ENCODE measurements around the gene ASB3.
A peak's percentile ranks its signal among the peaks of the same experiment; 100 is the strongest.

ASB3 gene

DNA sequence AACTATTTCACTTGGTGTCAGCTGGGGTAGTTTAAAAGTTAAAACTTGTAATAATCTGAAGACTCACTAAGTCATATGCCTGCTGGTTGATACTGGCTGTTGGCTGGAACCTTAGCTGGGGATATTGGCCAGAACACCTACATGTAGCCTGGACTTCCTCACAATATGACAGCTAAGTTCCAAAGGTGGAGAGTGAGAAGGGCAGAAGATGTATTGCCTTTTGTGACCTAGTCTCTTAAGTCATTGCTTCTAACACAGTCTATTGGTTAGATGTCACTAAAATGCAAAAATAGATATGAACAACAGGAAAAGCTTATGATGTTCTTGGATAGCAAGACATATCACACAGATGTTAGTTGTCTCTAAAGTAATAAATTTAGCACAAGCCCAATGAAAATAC lies 132.4 kb downstream of the ASB3 start:
- no peak for DNase-seq (ENCODE audit: low read depth)

DNA sequence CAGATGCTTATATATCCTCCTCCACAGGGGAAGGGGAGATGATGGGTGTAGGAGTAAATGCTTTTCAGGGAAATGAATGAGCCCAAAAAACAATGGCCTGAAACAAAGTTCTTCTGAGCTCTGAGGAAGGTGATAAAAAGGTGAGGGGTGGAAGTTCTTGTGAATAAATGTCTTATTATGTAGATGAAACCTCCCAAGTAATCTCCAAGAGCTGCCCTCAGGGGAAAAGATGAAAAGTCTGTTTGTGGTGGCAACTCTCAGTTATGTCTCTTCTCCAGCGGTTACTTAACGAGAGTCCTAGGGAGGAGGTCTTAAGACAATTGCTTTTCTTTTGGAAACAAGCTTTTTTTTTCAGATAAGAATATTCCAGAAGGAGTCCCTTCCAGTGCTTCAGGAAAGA lies 134.6 kb downstream of the ASB3 start:
- no peak for DNase-seq (ENCODE audit: low read depth)

DNA sequence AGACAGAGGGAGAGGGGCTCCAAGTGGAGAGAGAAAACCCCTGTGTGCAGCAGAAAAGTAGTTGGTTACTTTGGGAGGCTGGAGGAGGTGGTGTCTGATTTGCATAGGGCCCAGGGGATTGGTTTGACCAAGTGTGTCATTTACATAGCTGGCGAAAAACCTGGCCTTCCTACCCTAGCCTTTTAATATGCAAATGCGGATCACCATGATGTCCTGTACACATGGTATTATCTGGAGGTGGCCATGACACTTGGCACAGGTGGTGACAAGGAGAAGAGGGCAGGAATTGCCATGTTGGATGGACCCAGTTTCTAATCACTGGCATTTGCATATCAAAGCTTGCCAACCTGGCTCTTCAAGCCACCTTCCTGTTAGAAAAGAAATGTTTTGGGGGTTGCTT lies 140.0 kb downstream of the ASB3 start:
- no peak for DNase-seq (ENCODE audit: low read depth)

DNA sequence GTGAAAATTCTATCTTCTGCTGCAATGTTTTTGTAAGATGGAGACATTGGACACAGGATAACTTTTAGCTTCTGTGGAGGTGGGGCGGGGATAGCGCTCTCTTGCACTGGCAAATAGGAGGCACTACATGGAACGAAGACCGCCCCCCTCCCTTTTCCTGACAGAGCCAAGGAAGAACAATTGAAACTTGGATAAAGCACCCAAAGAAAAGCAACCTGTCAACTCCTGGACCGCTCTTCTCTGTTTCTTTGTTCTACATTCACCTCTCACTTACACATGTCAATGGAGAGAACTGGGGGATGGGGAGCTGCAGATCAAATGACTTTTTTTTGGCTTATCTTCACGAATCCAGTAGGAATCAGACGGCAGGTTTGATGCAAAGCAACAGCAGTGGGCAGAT lies 145.5 kb downstream of the ASB3 start:
- DNase-seq (ENCODE audit: low read depth): no peak

DNA sequence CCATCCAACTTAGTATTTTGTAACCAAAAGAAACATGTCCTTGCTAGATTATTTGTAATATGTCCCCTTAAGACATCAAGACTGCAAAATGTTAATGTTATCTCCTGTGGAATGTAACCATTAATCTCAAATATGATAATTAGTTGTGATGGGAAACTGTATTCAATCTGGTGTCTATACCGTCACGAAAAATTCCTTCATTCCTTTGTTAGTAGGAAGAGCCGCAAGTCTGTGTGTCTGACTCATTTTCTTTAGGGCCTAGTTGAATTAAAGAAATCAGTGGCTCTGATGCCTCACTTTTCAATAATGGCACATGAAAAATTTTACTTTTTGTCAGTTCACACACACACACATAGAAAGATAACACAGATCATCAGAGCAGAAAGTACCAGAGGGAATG lies 146.3 kb downstream of the ASB3 start:
- DNase-seq (ENCODE audit: low read depth): no peak

DNA sequence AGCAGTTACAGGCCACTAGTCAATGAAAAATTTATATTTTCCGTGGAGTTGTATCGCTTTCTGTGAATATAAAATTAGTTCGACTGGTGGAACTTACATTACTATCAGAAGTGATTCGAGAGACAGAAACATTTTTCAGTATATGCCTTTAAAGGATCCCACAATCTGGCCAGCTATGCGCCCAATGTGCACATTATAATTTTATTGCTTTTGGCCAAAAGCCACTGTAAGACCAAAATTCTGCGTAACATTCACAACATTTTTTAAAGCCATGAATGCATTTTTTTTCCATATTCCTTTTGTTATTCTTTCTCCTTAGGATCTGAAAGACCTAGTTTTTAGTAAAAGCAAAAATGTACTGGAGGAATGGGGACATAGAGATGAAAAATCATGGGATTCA lies 150.2 kb downstream of the ASB3 start:
- DNase-seq (ENCODE audit: low read depth): no peak

DNA sequence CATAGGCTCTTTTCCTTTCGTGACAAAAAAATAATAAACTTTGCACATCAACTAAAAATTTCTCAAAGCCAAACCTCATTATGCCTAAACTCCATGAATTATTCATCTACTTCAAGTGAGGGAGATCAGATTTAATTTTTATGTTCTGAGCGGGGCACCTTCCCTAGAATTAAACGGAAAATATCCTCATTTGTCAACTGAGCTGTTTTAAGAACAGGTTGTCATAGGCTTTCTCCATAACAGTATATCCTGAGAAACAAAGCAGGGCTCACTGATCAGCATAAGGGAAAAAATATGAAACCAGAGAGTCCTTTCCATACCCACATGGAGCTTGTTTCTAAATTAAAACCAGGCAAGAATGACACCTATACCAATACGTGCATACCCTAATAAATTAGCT lies 150.6 kb downstream of the ASB3 start:
- DNase-seq (ENCODE audit: low read depth): no peak

DNA sequence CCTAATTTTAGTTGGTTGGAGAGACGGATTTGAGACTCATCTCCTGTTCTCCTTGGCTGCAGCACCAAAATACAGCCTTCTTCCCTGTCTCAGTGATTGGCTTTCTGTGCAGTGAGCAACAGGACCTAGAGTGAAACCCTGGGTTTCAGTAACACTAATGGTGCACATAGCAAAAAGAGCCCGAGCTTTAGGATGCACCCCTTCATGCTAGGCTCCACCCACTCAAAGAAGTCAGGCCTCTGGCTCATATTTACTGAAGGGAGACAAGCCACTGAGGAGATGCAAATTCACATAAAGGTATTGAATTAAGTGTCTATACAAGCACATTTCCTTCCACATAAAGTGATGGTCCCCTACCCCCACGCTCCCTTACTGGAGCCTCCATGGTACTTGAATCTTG lies 151.1 kb downstream of the ASB3 start:
- no peak for DNase-seq (ENCODE audit: low read depth)

DNA sequence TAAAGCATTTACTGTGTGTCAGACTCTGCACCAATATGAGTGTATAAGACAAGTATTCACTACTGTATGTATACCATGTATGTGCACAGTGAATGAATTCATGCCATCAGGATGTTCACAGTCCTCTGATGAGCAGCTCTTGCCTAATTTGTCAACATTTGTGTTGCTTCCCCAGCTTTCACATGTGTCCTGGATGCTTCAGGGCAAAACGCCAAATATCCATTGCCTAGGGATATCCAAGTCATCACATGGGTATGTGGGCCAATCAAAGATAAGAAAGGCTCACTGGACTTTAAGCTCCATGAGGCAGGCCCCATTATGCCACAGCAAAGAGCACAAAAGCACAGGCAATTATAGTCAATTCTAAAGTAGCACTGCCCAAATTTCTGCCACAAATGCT lies 153.3 kb downstream of the ASB3 start:
- DNase-seq (ENCODE audit: low read depth): no peak

DNA sequence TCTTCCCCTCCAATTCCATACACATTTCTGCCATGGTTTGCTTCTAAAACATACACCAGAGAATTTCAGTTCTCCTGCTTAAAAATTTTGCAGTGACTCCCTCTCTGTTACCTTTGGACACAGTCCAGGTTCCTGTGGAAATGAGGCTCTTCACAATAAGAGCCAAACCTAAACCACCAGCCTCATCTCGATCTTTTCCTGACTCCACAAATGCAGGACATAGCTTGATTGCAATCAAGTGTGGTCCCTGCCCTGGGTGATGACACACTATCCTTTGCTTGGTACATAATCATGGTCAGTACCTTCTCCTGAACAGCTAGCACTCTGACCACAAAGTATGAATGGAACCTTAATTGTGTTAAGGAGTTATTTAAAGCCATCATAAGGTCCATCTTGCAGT lies 154.0 kb downstream of the ASB3 start:
- DNase-seq (ENCODE audit: low read depth): peak; percentile 19

DNA sequence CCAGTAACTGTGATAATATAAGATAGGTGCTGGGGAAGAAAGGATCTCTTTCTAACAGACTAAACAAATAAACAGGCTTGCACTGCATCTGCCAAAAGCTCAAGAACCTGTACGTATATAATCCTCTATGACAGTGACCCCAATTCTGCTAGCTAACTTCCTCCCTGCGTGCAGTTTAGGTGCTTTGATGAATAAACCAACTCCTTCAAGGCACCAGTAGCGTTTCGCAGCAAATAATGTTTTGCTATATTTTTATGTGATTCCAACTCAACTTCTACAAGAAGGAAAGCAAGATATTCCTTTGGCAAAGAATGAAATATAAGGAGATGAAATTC lies 154.7 kb downstream of the ASB3 start:
- no peak for DNase-seq (ENCODE audit: low read depth)

DNA sequence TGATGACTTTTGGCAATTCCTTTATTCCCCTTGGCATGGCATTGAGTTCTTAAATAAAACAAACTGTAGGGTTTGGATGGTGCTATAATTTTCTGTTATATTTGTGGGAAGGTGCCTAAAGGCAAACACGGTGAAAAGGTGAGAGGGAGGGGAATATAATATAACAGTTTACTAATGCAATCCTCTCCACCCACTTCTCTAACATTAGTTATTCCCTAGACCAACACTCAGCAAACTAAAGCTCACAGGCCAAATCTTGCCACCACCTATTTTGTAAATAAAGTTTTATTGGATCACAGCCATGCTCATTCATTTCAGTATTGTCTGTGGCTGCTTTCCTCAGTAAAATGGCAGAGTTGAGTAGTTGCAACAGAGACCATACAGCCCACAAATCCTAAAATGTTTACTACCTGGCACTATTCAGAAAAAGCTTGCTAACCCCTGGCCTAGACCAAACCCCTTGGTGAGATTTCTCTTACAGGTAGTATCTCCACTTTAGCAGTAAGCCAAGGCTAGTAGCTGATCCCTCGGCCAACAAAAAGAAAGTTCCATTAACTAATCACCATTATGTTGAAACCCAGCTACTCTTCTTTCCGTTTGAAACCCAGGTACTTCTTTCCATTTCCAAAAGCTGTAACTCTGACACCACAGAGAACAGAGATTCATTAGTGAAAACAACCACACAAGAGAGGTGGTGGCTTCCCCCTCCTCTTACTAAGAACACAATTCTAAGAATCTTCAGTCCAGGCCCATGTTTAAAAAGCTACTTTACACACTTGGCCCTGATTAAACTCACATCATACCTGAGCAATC lies 155.2 kb downstream of the ASB3 start:
- no peak for DNase-seq (ENCODE audit: low read depth)

DNA sequence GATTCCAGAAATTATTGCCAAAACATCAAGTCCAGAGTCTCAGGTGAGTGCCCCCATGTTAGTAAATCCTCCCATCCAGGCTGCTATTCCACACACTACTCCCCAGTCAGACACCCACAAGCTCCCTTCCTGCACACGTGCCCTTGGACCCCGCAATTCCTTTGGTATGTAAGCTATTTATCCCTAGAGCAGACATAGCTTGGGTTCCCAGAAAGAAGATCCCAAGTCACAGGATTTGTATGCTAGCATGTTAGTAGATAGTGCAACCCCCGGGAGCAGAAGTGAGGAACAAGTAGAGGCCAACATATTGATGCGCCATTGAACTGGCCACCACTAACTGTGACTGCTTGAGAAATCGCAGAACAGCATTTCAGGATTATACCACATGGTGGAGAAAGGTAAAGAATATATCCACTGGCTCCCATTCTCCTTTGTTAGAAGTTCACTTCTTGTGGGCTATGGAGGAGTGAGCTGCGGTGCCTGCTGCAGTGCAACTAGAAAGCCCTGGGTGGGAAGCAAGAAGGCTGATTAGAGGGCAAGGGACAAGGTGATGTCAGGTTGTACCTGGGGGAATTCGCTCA lies 156.6 kb downstream of the ASB3 start:
- DNase-seq (ENCODE audit: low read depth): no peak

DNA sequence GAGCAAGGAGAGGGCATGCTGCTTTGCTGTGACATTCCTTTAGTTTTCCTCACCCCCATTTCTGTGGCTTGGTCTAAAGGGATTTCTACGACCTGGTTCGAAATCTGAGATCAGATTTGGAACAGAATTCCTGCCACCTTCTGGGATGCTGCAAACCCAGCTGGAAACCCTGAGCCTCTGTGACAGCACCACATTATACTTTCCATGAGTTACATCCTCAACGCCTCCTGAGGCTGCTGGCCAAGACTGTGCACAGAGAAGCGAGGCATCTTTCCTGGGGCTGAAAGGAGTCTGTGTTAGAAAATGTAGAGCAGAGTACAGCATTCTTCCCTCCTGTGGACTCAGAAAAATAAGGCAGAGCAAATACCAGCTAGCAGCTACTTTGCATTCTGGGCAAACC lies 157.3 kb downstream of the ASB3 start:
- DNase-seq (ENCODE audit: low read depth): no peak

DNA sequence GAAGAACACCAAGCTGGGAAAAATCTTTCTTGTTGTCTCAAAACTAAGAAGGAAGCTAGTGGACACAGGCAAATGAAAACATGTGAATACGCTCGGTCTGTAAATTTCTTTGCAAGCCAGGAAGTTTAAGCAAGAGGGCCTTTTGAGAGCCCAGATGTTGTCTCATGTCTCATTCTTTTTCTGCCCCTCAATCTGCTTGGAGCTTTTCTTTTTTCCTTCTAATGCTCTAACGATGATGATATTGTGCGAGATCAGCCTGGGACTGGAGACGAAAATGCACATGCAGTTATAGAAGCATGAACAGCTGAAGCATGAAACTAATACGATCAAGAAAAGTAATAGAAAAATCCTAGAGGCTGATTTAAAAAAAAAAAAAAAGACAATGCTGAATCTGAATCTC lies 157.8 kb downstream of the ASB3 start:
- no peak for DNase-seq (ENCODE audit: low read depth)

DNA sequence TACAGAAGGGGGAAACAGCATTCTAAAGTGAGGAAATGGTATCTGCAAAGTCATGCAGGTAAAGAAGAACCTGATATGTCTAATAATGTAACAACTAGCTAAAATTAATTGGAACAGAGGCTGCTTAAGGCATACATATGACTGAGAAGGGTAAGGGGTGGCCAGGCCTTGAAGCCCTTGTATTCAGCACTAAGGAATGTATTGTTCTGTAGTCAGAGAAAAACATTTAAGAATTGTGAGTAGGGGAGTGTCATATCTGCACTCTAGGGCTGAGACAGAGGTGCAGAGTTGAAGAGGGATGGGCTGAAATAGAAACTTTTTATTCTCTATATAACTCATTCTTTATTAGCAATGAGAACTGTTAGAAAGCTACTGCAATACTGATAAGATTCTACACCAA lies 164.6 kb downstream of the ASB3 start:
- no peak for DNase-seq (ENCODE audit: low read depth)

DNA sequence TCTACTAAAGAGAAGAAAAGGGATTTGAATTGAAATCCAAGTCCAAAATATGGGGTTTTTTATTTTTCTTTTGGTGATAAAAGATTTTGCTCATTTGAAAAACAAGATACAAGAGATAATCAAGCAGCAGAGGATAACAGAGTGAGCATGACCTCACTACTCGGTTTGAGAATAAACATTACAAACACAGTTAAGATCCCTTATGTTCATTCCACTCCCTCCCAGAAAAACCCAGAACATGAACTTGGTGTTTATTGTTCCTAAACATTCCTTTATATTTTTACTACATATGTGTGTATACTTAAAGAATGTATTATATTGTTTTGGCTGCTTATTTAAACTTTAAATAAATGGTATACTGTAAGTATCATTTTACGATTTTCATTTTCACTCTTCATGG lies 165.8 kb downstream of the ASB3 start:
- no peak for DNase-seq (ENCODE audit: low read depth)

Measured in GM04503 (cell line).